COLO829 (cell line): Measurements from ENCODE around the gene DCST2.
A peak's percentile ranks its signal among the peaks of the same experiment; 100 is the strongest.

Source experiments
- DNase-seq: peaks from one replicate; pipeline ENCODE4 v3.0.0; 2012; ENCODE audit warnings: low spot score

DCST2 gene

DNA sequence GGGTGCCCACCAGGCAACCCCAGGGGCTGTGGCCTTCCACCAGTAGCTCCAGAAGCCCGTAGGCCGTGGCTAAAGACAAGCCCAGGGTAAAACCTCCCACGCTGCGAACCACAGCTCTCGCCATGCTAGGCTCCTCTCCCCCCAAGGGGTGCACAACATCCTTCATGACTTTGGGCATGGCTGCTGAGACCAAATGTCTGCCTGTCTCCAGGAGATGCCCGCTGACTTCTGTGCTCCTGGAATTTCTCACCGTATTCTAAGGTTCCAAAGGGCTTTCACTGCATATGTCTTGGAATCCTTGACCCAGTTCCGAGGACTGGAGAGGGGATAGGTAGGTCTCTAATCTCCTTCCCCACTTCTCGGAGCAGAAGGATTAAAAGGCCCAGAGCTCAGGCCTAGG lies at the start of gene DCST2, which contains the start of gene DCST1:
Gene DCST2 (minus strand): TSS at position 258 of the 400 bp plus-strand sequence. CDS start 80 bp downstream, at position 178.
Gene DCST1 (plus strand): TSS at position 301 of the 400 bp plus-strand sequence. CDS start 213 bp downstream, outside the sequence.
- DNase-seq = no peak

GRCh38 chr1:155083052-155083541 lies 49.5 kb upstream of the DCST2 start:
- no peak for DNase-seq

DNA sequence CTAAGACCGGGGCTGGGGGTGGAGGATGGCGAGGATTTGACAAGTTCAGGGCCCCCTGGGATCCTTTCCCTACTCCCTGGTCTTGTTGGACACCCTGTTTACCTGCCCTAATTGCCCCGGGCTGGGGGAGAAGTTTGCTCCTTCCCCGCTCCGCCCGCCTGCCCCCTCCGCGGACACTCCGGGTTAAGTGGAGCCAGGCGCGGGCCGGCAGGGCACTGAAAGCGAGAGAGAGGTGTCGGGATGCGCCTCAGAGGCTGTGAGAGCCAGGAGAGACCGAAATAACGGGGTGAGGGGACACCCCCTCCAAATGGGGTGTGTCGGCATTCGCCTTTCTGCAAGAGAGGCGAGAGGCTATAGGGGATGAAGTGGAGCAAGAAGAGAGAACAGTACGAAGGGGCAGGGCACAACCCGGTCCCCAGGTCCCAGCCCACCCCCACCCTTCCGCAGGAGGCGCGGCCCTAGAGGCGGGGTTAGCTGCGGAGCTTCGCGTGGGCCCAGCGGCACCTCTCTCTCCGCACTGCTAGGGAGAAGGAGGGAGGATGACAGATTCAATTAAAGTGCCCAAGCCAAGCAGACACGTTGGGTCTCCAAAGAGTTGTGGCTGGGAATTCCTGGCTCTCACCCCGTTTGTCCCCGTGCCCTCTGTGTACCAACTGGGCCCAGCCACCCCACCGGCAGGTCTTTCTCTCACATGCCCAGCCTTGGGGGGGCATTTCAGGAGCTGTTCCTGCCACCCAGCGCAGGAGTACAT lies 48.9 kb upstream of the DCST2 start:
- no peak for DNase-seq

DNA sequence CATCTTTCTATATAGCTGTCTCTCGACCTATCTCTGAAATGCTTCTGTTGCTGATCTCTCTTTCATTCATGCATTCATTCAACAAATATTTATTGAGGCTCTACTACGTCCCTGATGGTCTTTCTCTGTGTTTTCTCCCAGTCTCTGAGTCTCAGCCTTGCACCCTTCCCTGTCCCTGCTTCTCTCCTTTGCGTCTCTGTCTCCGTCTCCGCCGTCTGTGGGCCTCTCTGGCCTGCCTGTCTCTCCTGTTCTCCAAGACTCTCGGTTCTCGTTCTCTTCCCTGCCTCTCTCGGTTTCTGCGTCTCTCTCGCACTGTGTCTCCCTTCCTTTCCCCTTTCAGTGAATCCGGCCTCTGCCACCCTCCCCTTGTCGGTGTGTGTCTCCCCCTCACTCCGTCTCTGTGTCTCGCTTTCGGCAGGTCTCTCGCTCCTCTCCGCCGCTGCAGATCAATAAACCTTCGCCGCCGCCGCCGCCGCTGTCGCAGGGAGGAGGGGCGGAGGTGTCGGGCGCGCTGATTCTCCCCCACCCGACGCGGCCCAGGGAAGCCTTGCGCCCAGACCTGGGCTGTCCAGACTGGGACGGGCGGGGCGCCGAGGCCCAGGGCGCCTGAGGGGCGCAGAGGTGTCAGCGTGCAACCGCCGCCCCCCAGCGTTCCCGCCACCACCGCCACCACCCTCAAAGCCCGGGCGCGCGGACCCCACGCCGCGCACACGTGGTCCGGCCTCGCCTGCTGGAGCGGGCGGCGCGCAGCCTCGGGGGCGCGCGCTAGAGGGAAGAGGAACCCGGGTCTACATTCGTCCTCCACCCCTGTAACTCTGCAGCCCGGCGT lies 48.1 kb upstream of the DCST2 start:
- DNase-seq = no peak

DNA sequence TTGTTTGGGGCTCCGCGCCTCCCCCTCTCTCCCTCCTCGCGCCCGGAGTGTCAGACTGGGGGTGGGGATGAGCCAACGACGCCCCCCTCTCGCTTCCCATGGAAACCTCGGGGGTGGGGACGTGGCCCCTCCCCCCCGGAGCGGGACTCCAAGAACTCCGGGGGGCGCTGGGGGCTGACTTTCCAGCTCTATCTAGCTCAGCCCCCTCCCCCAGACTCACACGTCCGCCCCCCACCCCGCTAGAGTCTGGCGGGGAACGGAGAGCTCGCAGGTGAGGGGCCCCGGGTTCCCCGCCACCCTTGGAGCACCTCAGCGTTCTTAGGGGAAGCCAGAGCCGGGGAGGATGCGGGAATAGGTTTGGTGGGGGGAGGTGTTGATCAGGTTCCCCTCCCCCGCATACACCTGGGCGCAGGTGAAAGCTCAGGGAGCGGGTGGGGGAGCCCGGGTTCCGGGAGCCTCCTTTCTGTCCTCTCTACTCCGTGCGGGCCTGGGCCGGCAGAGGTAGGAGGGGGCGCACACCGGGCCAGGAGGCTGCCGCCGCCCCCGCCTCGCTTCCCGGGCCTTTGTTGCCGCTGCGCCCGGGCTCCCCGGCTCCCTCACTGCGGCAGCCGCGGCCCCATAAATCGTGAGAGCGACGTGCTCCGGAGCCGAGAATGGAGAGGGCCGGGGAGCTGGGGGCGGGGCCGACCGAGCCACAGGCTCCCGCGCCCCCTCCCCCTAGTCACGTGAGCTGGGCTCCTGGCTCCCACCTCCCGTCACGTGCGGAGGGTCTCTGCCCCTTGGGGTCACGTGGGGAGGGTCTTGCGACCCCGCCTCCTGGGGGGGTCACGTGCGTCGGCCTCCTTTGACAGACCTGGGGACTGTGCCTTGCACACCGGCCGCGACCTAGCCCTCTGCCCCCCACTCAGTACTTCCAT lies 47.0 kb upstream of the DCST2 start:
- DNase-seq = no peak

DNA sequence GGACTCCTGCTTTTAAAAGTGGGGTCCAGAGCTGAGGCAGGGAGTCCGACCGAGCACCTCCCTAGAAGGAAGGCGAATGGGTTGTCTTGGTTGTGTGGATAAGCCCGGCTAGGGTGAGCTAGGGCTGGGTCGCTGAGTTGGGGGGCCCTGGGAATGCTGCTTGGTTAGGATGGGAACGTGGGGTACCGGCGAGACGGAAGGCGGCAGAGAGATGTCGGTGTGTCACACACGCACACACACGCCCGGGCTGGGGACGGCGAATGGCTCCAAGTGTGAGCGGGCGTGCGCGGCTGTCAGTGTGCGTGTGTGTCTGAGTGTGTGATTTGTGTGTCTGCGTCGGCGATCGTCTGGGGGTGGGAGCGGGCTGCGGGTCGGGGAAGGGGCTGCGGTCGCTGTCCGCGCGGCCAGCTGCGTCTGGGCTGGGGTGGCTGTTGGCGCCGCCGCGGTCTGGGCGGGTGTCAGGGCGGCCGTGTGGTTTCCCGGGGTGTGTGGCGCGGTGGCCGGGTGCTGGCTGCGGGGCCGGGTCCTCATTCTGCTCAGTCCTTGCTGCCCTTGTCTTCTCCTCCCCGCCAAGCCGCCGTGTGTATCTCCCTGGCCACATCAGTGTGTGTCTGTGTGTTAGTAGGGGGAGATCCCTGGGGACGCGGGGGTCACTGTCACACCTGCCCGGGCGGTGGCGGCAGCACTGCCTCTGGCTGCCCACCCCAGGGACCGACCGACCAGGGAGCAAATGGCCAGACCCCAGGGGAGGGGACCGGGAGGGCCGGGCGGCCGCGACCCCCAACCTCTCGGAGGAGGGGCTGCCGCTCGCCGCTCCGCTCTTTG lies 46.1 kb upstream of the DCST2 start:
- DNase-seq = no peak

DNA sequence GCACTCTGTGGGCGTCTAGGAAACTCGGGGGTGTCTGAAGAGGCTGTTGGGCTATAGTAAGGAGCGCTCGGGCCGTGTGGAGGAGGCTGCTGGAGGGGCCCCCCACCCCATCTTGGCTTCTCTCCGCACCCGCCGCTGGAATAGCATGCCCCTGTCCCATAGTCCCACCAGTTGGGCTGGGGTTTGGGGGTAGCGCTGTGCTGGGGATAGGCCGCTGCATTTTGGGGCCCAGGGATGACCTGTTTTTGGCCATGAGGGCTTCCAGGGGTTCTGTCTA lies 45.6 kb upstream of the DCST2 start:
- no peak for DNase-seq

- DNase-seq = peak; percentile 74
Observed at GRCh38 chr1:155078469-155079209, 45.1 kb upstream of the DCST2 start, which contains the start of gene EFNA3. Gene EFNA3 (plus strand): TSS chr1:155078837. CDS start chr1:155078942, 105 bp downstream.

DNA sequence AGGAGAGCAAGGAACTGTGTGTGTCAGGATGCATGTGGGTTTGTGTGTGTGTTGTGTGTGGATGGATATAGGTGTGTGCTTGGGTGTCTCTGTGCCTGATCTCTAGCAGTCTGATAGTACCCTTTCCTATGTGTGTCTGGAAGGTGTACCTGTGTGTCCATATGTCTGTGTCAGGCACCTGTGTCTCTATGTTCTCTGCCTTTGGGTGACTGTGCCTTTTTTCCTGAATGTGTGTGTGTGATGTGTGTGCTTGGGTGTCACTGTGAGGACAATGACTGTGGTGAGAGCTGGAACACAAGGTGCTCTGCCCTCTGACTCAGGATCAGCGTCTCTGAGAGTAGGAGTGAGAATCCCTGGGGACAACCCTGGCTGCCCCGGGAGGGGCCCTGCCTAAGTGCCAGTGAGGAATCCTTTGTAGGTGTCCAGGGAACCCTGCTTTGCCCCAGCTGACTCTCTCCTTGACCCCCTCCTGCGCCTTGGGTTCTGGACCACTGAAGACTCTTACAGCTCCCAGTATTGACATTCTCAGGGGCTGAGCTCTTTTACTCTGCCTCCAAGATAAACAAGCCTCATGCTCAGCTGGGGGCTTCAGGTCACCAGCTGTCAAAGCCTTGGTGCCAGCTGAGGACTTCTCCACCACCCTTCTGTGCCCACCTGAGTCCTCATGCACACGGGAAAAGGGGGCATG lies 44.3 kb upstream of the DCST2 start:
- no peak for DNase-seq

- no peak for DNase-seq
Observed at GRCh38 chr1:155077346-155077745, 43.8 kb upstream of the DCST2 start.

GRCh38 chr1:155076371-155076770 lies 42.8 kb upstream of the DCST2 start:
- DNase-seq = no peak

- DNase-seq = no peak
Observed at GRCh38 chr1:155075535-155075934, 42.0 kb upstream of the DCST2 start.

- no peak for DNase-seq
Observed at GRCh38 chr1:155073377-155074242, 40.0 kb upstream of the DCST2 start.

DNA sequence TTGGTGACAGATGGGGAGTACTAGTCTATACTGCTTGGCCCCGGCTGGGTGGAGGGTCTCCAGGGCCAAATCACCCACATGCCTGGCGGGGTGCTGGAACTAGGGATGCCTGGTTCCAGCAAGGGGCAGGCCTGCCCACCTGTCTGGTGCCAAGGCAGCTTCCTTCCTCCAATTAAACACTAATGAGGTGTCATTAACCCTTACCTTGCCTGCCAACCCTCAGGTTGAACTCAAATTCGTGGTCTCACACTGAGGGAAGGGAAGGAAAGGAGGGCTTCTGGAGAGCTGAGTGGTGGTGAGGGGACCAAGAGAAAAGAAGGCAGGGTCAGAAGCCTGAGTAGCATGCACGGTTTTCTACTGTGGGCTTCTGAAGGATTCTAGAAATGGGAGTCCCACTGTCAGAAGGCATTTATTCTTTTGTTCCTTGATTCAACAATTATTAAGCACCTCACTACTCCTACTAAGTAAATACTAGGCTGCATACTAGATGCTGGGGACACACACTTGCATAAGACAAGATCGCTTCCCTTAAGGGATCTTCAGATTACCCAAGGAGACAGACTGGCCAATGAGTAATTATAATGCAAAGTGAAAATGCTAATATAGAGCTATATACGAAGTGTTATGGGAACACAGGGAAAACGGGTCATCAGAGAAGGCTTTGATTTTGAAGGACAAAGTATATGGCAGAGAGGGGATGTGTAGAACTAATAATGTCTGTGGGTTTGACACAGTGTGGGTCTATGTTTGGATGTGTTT lies 39.1 kb upstream of the DCST2 start:
- DNase-seq = no peak

DNA sequence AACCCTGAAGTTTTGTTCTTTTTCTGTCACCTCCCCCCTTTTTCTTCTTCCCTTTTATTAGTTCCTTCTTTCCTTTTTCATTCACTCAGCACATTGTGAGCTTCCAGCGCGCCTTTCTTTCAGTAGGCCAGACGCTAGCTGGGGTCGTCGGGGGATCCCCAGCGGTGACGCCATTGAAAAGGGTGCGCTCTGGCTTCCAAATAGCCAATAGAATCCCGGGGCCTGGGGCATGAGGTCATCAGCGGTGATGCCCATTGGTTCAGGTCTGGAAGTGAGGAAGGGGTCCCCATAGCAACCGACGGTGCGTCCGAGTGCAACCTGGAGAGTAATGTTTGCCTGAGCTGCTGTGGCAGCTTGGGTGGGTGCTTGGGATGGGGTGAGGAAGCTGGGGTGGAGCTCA lies 38.1 kb upstream of the DCST2 start:
- DNase-seq = no peak

GRCh38 chr1:155070721-155071569 lies 37.4 kb upstream of the DCST2 start:
- DNase-seq = no peak

DNA sequence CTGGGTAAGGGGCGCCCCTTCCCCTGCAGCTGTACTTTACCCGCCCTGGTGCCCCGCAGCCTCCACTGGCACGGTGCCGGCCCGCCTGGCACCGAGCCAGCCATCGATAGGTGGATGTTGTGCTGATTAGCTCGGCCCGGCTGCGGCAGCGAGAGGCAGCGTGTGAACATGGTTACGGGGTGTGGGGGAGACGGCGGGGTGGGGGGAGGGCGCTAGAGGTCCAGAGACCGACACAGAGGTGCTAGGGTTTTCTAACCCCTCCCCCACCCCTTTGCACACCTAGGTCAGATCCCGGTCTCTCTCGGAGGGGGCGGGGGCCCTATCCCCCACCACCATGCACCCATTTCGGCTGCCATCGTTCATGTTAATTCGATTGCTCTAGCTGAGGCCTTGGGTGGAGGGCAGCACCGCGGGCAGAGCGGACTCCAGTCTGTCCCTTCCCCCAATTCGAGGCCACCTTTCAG lies 36.6 kb upstream of the DCST2 start:
- no peak for DNase-seq
